IMR-90 (cell line): ENCODE data around the gene DSC3. TPM values are rescaled to one million over a fixed set of nuclear protein-coding genes. Genes with fewer than 3 reads are reported as not detected.

Source experiments
- ATAC-seq: fragments of 200-7000 bp; cut with Tn5 transposase; 2 replicates; pipeline ENCODE4 v1.9.1; 2020; ENCODE audit warnings: low read depth, mild to moderate bottlenecking, moderate library complexity
- BruUV-seq: library from RNA; stranded (reverse); fragments of 400-500 nt; replicated peaks from 2 replicates; lab custom pipeline; 2021; lab: Mats Ljungman, UMichigan
- CTCF ChIA-PET: fragments of 300-600 bp; formaldehyde crosslinking; extraction: SDS; loops from one replicate; lab custom pipeline; 2021; ENCODE audit warnings: antibody characterized with exemption; lab: Yijun Ruan, JAX
- POLR2A ChIA-PET: fragments of 300-600 bp; sonication (Branson Sonifier 250); formaldehyde crosslinking; loops from one replicate; lab custom pipeline; 2022; ENCODE audit warnings: antibody characterized with exemption; ENCODE audit not compliant: unreplicated experiment; lab: Charles Lee
- DNase-seq: peaks from one replicate; pipeline ENCODE4 v3.0.0; 2013
- H2AFZ ChIP-seq: replicated peaks from 2 replicates; pipeline ENCODE3; 2013; ENCODE audit warnings: low read length, mild to moderate bottlenecking; ENCODE audit not compliant: poor library complexity
- H2AK5ac ChIP-seq: 2 replicates; pipeline ENCODE4 v1.6.1; 2013; ENCODE audit warnings: low read depth, low read length, inconsistent platforms
- H2AK9ac ChIP-seq: replicated peaks from 2 replicates; pipeline ENCODE3; 2013; ENCODE audit warnings: mild to moderate bottlenecking, low read depth, low read length, moderate library complexity; ENCODE audit not compliant: poor library complexity
- H2BK120ac ChIP-seq: 2 replicates; pipeline ENCODE4 v1.6.1; 2013; ENCODE audit warnings: low read depth, low read length, inconsistent platforms
- H2BK15ac ChIP-seq: 3 replicates; pipeline ENCODE4 v1.6.1; 2013; ENCODE audit warnings: low read depth, low read length, inconsistent platforms
- H2BK20ac ChIP-seq: 2 replicates; pipeline ENCODE4 v1.6.1; 2013; ENCODE audit warnings: low read depth, mild to moderate bottlenecking, inconsistent platforms, low read length, moderate library complexity
- H2BK5ac ChIP-seq: 2 replicates; pipeline ENCODE4 v1.6.1; 2013; ENCODE audit warnings: mild to moderate bottlenecking, low read depth, low read length, inconsistent platforms; ENCODE audit not compliant: poor library complexity, severe bottlenecking
- H3K14ac ChIP-seq: replicated peaks from 2 replicates; pipeline ENCODE4 v1.6.1; 2013; ENCODE audit warnings: low read depth, low read length, inconsistent platforms
- H3K18ac ChIP-seq: 2 replicates; pipeline ENCODE4 v1.6.1; 2013; ENCODE audit warnings: low read depth, low read length, control low read depth
- H3K23ac ChIP-seq: 2 replicates; pipeline ENCODE4 v1.6.1; 2013; ENCODE audit warnings: low read depth, low read length, inconsistent platforms
- H3K27ac ChIP-seq: 2 replicates; pipeline ENCODE4 v1.5.1; 2013; ENCODE audit warnings: mild to moderate bottlenecking, control low read depth, low read length; ENCODE audit not compliant: insufficient read depth
- H3K27me3 ChIP-seq: 2 replicates; pipeline ENCODE4 v1.6.1; 2013; ENCODE audit warnings: low read length; ENCODE audit not compliant: control insufficient read depth, insufficient read depth
- H3K36me3 ChIP-seq: 2 replicates; pipeline ENCODE4 v1.6.1; 2013; ENCODE audit warnings: low read length, mixed read lengths; ENCODE audit not compliant: control insufficient read depth, insufficient read depth
- H3K4ac ChIP-seq: 2 replicates; pipeline ENCODE4 v1.6.1; 2013; ENCODE audit warnings: low read depth, low read length, inconsistent platforms
- H3K4me1 ChIP-seq: 2 replicates; pipeline ENCODE4 v1.6.1; 2013; ENCODE audit warnings: low read length, mixed read lengths; ENCODE audit not compliant: control insufficient read depth, insufficient read depth
- H3K4me2 ChIP-seq: 2 replicates; pipeline ENCODE4 v1.6.1; 2013; ENCODE audit warnings: low read depth, mild to moderate bottlenecking, control low read depth, low read length, moderate library complexity
- H3K4me3 ChIP-seq: 2 replicates; pipeline ENCODE4 v1.5.1; 2013; ENCODE audit warnings: low read depth, mild to moderate bottlenecking, control low read depth, low read length, moderate library complexity; ENCODE audit not compliant: insufficient read depth
- H3K56ac ChIP-seq: 2 replicates; pipeline ENCODE4 v1.6.1; 2013; ENCODE audit warnings: low read length, inconsistent platforms; ENCODE audit not compliant: insufficient read depth; ENCODE audit errors: extremely low read depth
- H3K79me1 ChIP-seq, 2 experiments: 2 replicates each; pipeline ENCODE4 v1.6.1; 2013; ENCODE audit warnings: low read length in 2 of 2, inconsistent platforms in 1 of 2, low read depth in 1 of 2
- H3K9ac ChIP-seq: 2 replicates; pipeline ENCODE4 v1.6.1; 2013; ENCODE audit warnings: low read depth, low read length, control low read depth
- H3K9me1 ChIP-seq: 2 replicates; pipeline ENCODE4 v1.6.1; 2013; ENCODE audit warnings: low read length, inconsistent platforms; ENCODE audit not compliant: insufficient read depth
- H3K9me3 ChIP-seq: 2 replicates; pipeline ENCODE4 v1.6.1; 2013; ENCODE audit warnings: low read length; ENCODE audit not compliant: control insufficient read depth, insufficient read depth
- H4K20me1 ChIP-seq: 2 replicates; pipeline ENCODE4 v1.6.1; 2013; ENCODE audit warnings: low read length, inconsistent platforms; ENCODE audit not compliant: insufficient read depth
- H4K5ac ChIP-seq: 2 replicates; pipeline ENCODE4 v1.6.1; 2013; ENCODE audit warnings: mild to moderate bottlenecking, low read depth, low read length, control low read depth
- H4K8ac ChIP-seq, 2 experiments: 2 replicates each; pipeline ENCODE4 v1.6.1; 2013; ENCODE audit warnings: low read depth in 2 of 2, low read length in 2 of 2, control low read depth in 1 of 2, inconsistent platforms in 1 of 2
- H4K91ac ChIP-seq: 2 replicates; pipeline ENCODE4 v1.6.1; 2013; ENCODE audit warnings: low read depth, low read length, inconsistent platforms; ENCODE audit not compliant: insufficient read depth
- BHLHE40 ChIP-seq: fragments of 150-350 bp; IDR thresholded peaks from 2 replicates; pipeline ENCODE4 v1.6.1; 2016; ENCODE audit warnings: mild to moderate bottlenecking, low read depth, low read length
- CEBPB ChIP-seq: IDR thresholded peaks from 2 replicates; pipeline ENCODE4 v1.6.1; 2012; ENCODE audit warnings: low read depth, low read length, improper control_type of control experiment
- CHD1 ChIP-seq: IDR thresholded peaks from 2 replicates; pipeline ENCODE4 v1.6.1; 2012; ENCODE audit warnings: low read depth, low read length, improper control_type of control experiment
- CTCF ChIP-seq: conservative IDR thresholded peaks from 2 replicates; pipeline ENCODE4 v1.5.1; 2012; ENCODE audit warnings: mild to moderate bottlenecking, low read depth, low read length, improper control_type of control experiment
- ELK1 ChIP-seq: fragments of 150-350 bp; IDR thresholded peaks from 2 replicates; pipeline ENCODE4 v1.6.1; 2016; ENCODE audit warnings: low read depth, mild to moderate bottlenecking, low read length, moderate library complexity, borderline replicate concordance
- FOS ChIP-seq: fragments of 150-350 bp; IDR thresholded peaks from 2 replicates; pipeline ENCODE4 v1.6.1; 2016; ENCODE audit warnings: low read depth, low read length
- MAFK ChIP-seq: IDR thresholded peaks from 2 replicates; pipeline ENCODE4 v1.6.1; 2012; ENCODE audit warnings: low read depth, low read length, improper control_type of control experiment
- MAZ ChIP-seq: IDR thresholded peaks from 2 replicates; pipeline ENCODE4 v1.6.1; 2012; ENCODE audit warnings: low read depth, mild to moderate bottlenecking, low read length, improper control_type of control experiment, moderate library complexity, borderline replicate concordance
- MXI1 ChIP-seq: IDR thresholded peaks from 2 replicates; pipeline ENCODE4 v1.6.1; 2012; ENCODE audit warnings: low read depth, mild to moderate bottlenecking, low read length, moderate library complexity, borderline replicate concordance
- NFE2L2 ChIP-seq: fragments of 150-350 bp; IDR thresholded peaks from 2 replicates; pipeline ENCODE4 v1.6.1; 2016; ENCODE audit warnings: low read depth, mild to moderate bottlenecking, low read length
- POLR2A ChIP-seq: IDR thresholded peaks from 2 replicates; pipeline ENCODE4 v1.6.1; 2012; ENCODE audit warnings: mild to moderate bottlenecking, low read depth, low read length
- RAD21 ChIP-seq: IDR thresholded peaks from 2 replicates; pipeline ENCODE4 v1.6.1; 2012; ENCODE audit warnings: low read length, improper control_type of control experiment
- RCOR1 ChIP-seq: IDR thresholded peaks from 2 replicates; pipeline ENCODE4 v1.6.1; 2012; ENCODE audit warnings: mild to moderate bottlenecking, low read length, improper control_type of control experiment; ENCODE audit not compliant: insufficient replicate concordance
- RFX5 ChIP-seq: IDR thresholded peaks from 2 replicates; pipeline ENCODE4 v1.8.0; 2012; ENCODE audit warnings: low read depth, mild to moderate bottlenecking, low read length, moderate library complexity
- SMC3 ChIP-seq: fragments of 150-350 bp; IDR thresholded peaks from 2 replicates; pipeline ENCODE4 v1.6.1; 2016; ENCODE audit warnings: low read depth, mild to moderate bottlenecking, antibody characterized with exemption, low read length, moderate library complexity
- USF2 ChIP-seq: fragments of 150-350 bp; IDR thresholded peaks from 2 replicates; pipeline ENCODE4 v1.6.1; 2017; ENCODE audit warnings: mild to moderate bottlenecking, antibody characterized with exemption, low read length, low read depth
- WGBS, 2 experiments: methylation state at CpG; one replicate each; pipeline versions ENCODE4 v1.1.5 to v1.1.7; 2013; ENCODE audit warnings: missing lambda C conversion rate in 2 of 2; ENCODE audit not compliant: insufficient read length in 1 of 2; ENCODE audit errors: extremely low coverage in 2 of 2; 5-methylcytosine and 5-hydroxymethylcytosine counted together
- dilution Hi-C: fragments of 300-500 bp; cut with HindIII; formaldehyde crosslinking; loops from one replicate; pipeline ENCODE4 v1.14.3; 2018; ENCODE audit warnings: low sequenced_read_pairs; ENCODE audit not compliant: unreplicated experiment
- in situ Hi-C: fragments of 300-500 bp; cut with MboI; formaldehyde crosslinking; loops from 3 replicates; pipeline ENCODE4 v1.14.3; 2019; ENCODE audit warnings: low sequenced_read_pairs, inconsistent platforms, mixed read lengths
- intact Hi-C: fragments of 100-400 bp; cut with micrococcal nuclease; formaldehyde crosslinking; loops from 2 replicates; pipeline ENCODE4 v1.10.0; 2022
- polyA plus RNA-seq, 3 experiments: library from polyadenylated mRNA; depleted of rRNA; stranded (reverse); fragments of >200 nt; gene quantifications; 2 replicates each; pipeline ENCODE4 v1.2.3, GENCODE V29; 2012; ENCODE audit warnings: low replicate concordance in 1 of 3
- total RNA-seq: library from RNA; depleted of rRNA; stranded (reverse); fragments of >200 nt; gene quantifications from 2 replicates; pipeline ENCODE4 v1.2.3, GENCODE V29; 2012

The DSC3 gene
- total and polyA plus RNA-seq, 2 of the 4 experiments (the other 2 are of a cell fraction), result under 0.01 to 0.09 TPM

- no TSS peak for BruUV-seq
- dilution Hi-C loops (no loop called here), intact Hi-C loops (no loop called here), in situ Hi-C loops (no loop called here)
- H4K5ac ChIP-seq, result no peak overlapping the region
- no peak overlapping the region for H3K18ac ChIP-seq
- CTCF ChIA-PET, result no interaction called here
- no peak overlapping the region for H2BK20ac ChIP-seq
- H4K8ac ChIP-seq, result no peak overlapping the region
- no peak overlapping the region for H2AK5ac ChIP-seq
- POLR2A ChIA-PET, result no interaction called here
- no peak overlapping the region for H3K4me2 ChIP-seq
- H3K27ac ChIP-seq, result no peak overlapping the region
- no peaks in the 10 kb centered on the region for H3K27me3 ChIP-seq
- WGBS, 2 experiments, result no CpG with 5 or more reads among the region's 3 CpGs
- no peaks in the 10 kb centered on the region; the same call in 1 of the 2 replicates for H3K9me3 ChIP-seq
- H3K79me1 ChIP-seq, result no peaks in the 10 kb centered on the region
- ATAC-seq (no peak), DNase-seq (no peak)
- TF ChIP-seq CHD1, result no peak
- no peak for TF ChIP-seq ELK1
- TF ChIP-seq MAFK, result no peak
- TF ChIP-seq SMC3, result no peak
- TF ChIP-seq MAZ, result no peak
- TF ChIP-seq USF2, result no peak
- TF ChIP-seq MXI1, result no peak
- no peak for TF ChIP-seq CEBPB
- no peak for TF ChIP-seq NFE2L2
- no peak for TF ChIP-seq POLR2A
- no peak for TF ChIP-seq RAD21
- TF ChIP-seq RCOR1, result no peak
- TF ChIP-seq CTCF, result no peak
- no peak for TF ChIP-seq FOS
- no peak for TF ChIP-seq BHLHE40
- TF ChIP-seq RFX5, result no peak
- H2AK9ac ChIP-seq, result no peak overlapping the region
- no peak overlapping the region for H2BK120ac ChIP-seq
- no peaks in the 10 kb centered on the region for H3K9me1 ChIP-seq
- no peak overlapping the region for H3K56ac ChIP-seq
- no peaks in the 10 kb centered on the region for H3K36me3 ChIP-seq
- no peaks in the 10 kb centered on the region for H4K20me1 ChIP-seq
- no peak overlapping the region for H3K4ac ChIP-seq
- no peak overlapping the region for H2BK5ac ChIP-seq
- no peak overlapping the region for H2AFZ ChIP-seq
- no peak overlapping the region for H4K91ac ChIP-seq
- H3K9ac ChIP-seq, result no peak overlapping the region
- H2BK15ac ChIP-seq, result no peak overlapping the region
- H3K4me3 ChIP-seq, result no peak overlapping the region
- H3K4me1 ChIP-seq, result no peaks in the 10 kb centered on the region
- H3K14ac ChIP-seq, result no peak overlapping the region
- H3K23ac ChIP-seq, result no peak overlapping the region
These were observed 26.7 kb downstream of the DSC3 start for GRCh38 chr18:31015715-31016434.
